ENCODE data around the gene DAO. TPM values are rescaled to one million over a fixed set of nuclear protein-coding genes. Genes with fewer than 3 reads are reported as not detected.

DAO gene
- total and polyA plus RNA-seq, 2 donors (not counting 1 experiment from before 2014, with no cell fraction given) = not detected

DNA sequence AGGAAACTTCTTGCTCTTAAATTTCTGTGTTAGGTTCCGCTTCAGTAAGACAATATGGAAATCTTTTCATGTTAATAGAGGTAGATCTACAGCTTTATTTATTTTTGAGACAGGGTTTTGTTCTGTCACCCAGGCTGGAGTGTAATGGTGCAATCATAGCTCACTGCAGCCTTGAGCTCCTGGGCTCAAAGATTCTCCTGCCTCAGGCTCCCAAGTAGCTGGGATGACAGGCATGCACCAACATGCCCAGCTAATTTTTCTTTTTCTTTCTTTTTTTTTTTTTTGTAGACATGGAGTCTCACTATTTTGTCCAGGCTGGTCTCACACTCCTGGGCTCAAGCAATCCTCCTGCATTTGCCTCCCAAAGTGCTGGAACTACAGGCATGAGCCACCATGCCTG, 70.1 kb downstream of the DAO start:
- Histone ChIP-seq H3K4me1 (ENCODE audit: control insufficient read depth, extremely low read depth, insufficient read depth, low read length) (no peaks in the 10 kb centered on the region), H3K79me2 (ENCODE audit: control insufficient read depth, insufficient read depth, low read length) (no peaks in the 10 kb centered on the region), H4K20me1 (ENCODE audit: control insufficient read depth, extremely low read depth, insufficient read depth, low read length) (no peaks in the 10 kb centered on the region), H2AFZ (ENCODE audit: low read length) (no peak overlapping the region), H3K27me3 (ENCODE audit: control insufficient read depth, insufficient read depth, low read length) (no peaks in the 10 kb centered on the region), H3K4me3 (replicated peaks in 1 of 4; ENCODE audit: control extremely low read depth in 1 of 4, insufficient read depth in 1 of 4, low read depth in 3 of 4, low read length in 4 of 4) (no peak overlapping the region), H3K27ac (ENCODE audit: insufficient read depth, low read length) (no peak overlapping the region), H3K9me3 (ENCODE audit: control insufficient read depth, insufficient read depth, low read depth, low read length) (no peaks in the 10 kb centered on the region), H3K36me3 (ENCODE audit: control insufficient read depth, insufficient read depth, low read length) (no peaks in the 10 kb centered on the region), H3K4me2 (ENCODE audit: extremely low read depth, insufficient read depth, low read length) (no peak overlapping the region), H3K9ac (ENCODE audit: insufficient read depth, low read length) (no peak overlapping the region)
- TF ChIP-seq, protein P1, sequence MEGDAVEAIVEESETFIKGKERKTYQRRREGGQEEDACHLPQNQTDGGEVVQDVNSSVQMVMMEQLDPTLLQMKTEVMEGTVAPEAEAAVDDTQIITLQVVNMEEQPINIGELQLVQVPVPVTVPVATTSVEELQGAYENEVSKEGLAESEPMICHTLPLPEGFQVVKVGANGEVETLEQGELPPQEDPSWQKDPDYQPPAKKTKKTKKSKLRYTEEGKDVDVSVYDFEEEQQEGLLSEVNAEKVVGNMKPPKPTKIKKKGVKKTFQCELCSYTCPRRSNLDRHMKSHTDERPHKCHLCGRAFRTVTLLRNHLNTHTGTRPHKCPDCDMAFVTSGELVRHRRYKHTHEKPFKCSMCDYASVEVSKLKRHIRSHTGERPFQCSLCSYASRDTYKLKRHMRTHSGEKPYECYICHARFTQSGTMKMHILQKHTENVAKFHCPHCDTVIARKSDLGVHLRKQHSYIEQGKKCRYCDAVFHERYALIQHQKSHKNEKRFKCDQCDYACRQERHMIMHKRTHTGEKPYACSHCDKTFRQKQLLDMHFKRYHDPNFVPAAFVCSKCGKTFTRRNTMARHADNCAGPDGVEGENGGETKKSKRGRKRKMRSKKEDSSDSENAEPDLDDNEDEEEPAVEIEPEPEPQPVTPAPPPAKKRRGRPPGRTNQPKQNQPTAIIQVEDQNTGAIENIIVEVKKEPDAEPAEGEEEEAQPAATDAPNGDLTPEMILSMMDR (conservative IDR thresholded peaks at IDR 0.05 in 1 of 2, IDR thresholded peaks at IDR 0.05 in 1 of 2; ENCODE audit: low read depth in 1 of 2, low read length in 2 of 2) = no peak
- TF ChIP-seq EZH2 (IDR thresholded peaks at IDR 0.05; ENCODE audit: low read length, missing control alignments) = no peak
- no peak for DNase-seq (ENCODE audit: low read depth in 2 of 2)

Other genes starting within 250 kb of the DAO start
- 0.51 and 1.5 TPM in 2 replicates for gene SELPLG, start 246.2 kb upstream of the DAO start, total RNA-seq
- 3.0 and 5.3 TPM in 2 replicates for gene SELPLG, start 246.2 kb upstream of the DAO start, polyA plus RNA-seq
- gene CORO1C, start 148.6 kb upstream of the DAO start, total RNA-seq = 202 and 288 TPM in 2 replicates
- gene CORO1C, start 148.6 kb upstream of the DAO start, polyA plus RNA-seq = 542 and 773 TPM in 2 replicates
- 14.4 and 24.9 TPM in 2 replicates for gene SSH1, start 22.5 kb upstream of the DAO start, total RNA-seq
- 22.1 and 31.9 TPM in 2 replicates for gene SSH1, start 22.5 kb upstream of the DAO start, polyA plus RNA-seq
- gene SVOP, start 141.0 kb downstream of the DAO start, total RNA-seq = not detected in 2 replicates
- gene SVOP, start 141.0 kb downstream of the DAO start, polyA plus RNA-seq = not detected in 2 replicates
- gene USP30, start 172.5 kb downstream of the DAO start, total RNA-seq = 8.0 and 9.9 TPM in 2 replicates
- gene USP30, start 172.5 kb downstream of the DAO start, polyA plus RNA-seq = 12.3 and 13.9 TPM in 2 replicates
- gene ALKBH2, start 213.4 kb downstream of the DAO start, total RNA-seq = 20.8 and 28.0 TPM in 2 replicates
- 15.1 and 15.4 TPM in 2 replicates for gene ALKBH2, start 213.4 kb downstream of the DAO start, polyA plus RNA-seq
- gene UNG, start 217.5 kb downstream of the DAO start, total RNA-seq = 23.5 and 23.9 TPM in 2 replicates
- gene UNG, start 217.5 kb downstream of the DAO start, polyA plus RNA-seq = 16.0 and 22.7 TPM in 2 replicates
- 5.1 and 9.1 TPM in 2 replicates for gene ACACB, start 236.5 kb downstream of the DAO start, total RNA-seq
- 1.5 and 1.7 TPM in 2 replicates for gene ACACB, start 236.5 kb downstream of the DAO start, polyA plus RNA-seq